Loucy (cell line): ENCODE data around the gene CTDSP2.

Experiments
- H2AFZ ChIP-seq: fragments of 200-600 bp; sonication (generic); 2 replicates; pipeline ENCODE4 v1.6.0; 2016; ENCODE audit warnings: antibody characterized with exemption, mild to moderate bottlenecking, low read length, moderate library complexity
- H3F3A ChIP-seq: fragments of 200-600 bp; 2 replicates; pipeline ENCODE4 v1.6.0; 2016; ENCODE audit warnings: antibody characterized with exemption, low read depth, mild to moderate bottlenecking
- H3K27me3 ChIP-seq: fragments of 200-600 bp; sonication (generic); 2 replicates; pipeline ENCODE4 v1.6.1; 2014; ENCODE audit warnings: low read length, mild to moderate bottlenecking; ENCODE audit not compliant: insufficient read depth, poor library complexity, severe bottlenecking
- H3K36me3 ChIP-seq: fragments of 200-600 bp; sonication (generic); 2 replicates; pipeline ENCODE4 v1.6.1; 2016; ENCODE audit warnings: low read length; ENCODE audit not compliant: insufficient read depth
- H3K4me1 ChIP-seq: fragments of 200-600 bp; sonication (generic); 2 replicates; pipeline ENCODE4 v1.5.1; 2014; ENCODE audit warnings: low read length, mild to moderate bottlenecking; ENCODE audit not compliant: insufficient read depth, poor library complexity, severe bottlenecking
- H3K4me2 ChIP-seq: fragments of 200-600 bp; sonication (generic); 2 replicates; pipeline ENCODE4 v1.6.0; 2014; ENCODE audit warnings: antibody characterized with exemption, low read length, low read depth, mild to moderate bottlenecking; ENCODE audit not compliant: poor library complexity, severe bottlenecking
- H3K4me3 ChIP-seq: fragments of 200-600 bp; sonication (generic); 2 replicates; pipeline ENCODE4 v1.5.1; 2014; ENCODE audit warnings: low read length, mild to moderate bottlenecking, mixed read lengths; ENCODE audit not compliant: poor library complexity, severe bottlenecking
- H3K79me2 ChIP-seq: fragments of 200-600 bp; sonication (generic); 2 replicates; pipeline ENCODE4 v1.6.1; 2014; ENCODE audit warnings: low read length; ENCODE audit not compliant: insufficient read depth
- H3K9ac ChIP-seq: fragments of 200-600 bp; sonication (generic); 2 replicates; pipeline ENCODE4 v1.6.0; 2014; ENCODE audit warnings: mild to moderate bottlenecking, low read depth, low read length, moderate library complexity; ENCODE audit not compliant: poor library complexity, severe bottlenecking
- H3K9me2 ChIP-seq: fragments of 200-600 bp; sonication (generic); replicated peaks from 2 replicates; pipeline ENCODE4 v1.6.1; 2016; ENCODE audit warnings: low read depth, low read length, mixed read lengths
- H3K9me3 ChIP-seq: fragments of 200-600 bp; sonication (generic); 2 replicates; pipeline ENCODE4 v1.6.1; 2014; ENCODE audit warnings: mild to moderate bottlenecking, antibody characterized with exemption, low read length, low read depth; ENCODE audit not compliant: insufficient read depth
- H4K20me1 ChIP-seq: fragments of 200-600 bp; sonication (generic); 2 replicates; pipeline ENCODE4 v1.6.0; 2014; ENCODE audit warnings: antibody characterized with exemption, low read length, mild to moderate bottlenecking; ENCODE audit not compliant: insufficient read depth, poor library complexity, severe bottlenecking
- CTCF ChIP-seq: fragments of 200-600 bp; sonication (generic); conservative IDR thresholded peaks from 2 replicates; pipeline ENCODE4 v1.5.1; 2014; ENCODE audit warnings: mild to moderate bottlenecking, antibody characterized with exemption, low read length
- EZH2phosphoT487 ChIP-seq: fragments of 200-600 bp; IDR thresholded peaks from 2 replicates; pipeline ENCODE4 v1.6.1; 2018; ENCODE audit warnings: antibody characterized with exemption, mild to moderate bottlenecking, moderate library complexity, borderline replicate concordance

Gene CTDSP2

GRCh38 chr12:57781244-57781643 is 65.3 kb downstream of the CTDSP2 start:
- no peaks in the 10 kb centered on the region for H3K9me2 ChIP-seq
- 0 out of 2 replicates have a peak overlapping the region, but pooled peaks have one; percentile 5 for H2AFZ ChIP-seq
- peaks cover 6% of the 10 kb centered on the region; the same call in 1 of the 2 replicates for H3K36me3 ChIP-seq
- peaks cover 25% of the 10 kb centered on the region for H3K4me1 ChIP-seq
- no peaks in the 10 kb centered on the region for H3K27me3 ChIP-seq
- no peak overlapping the region for H3K4me3 ChIP-seq
- peaks cover 27% of the 10 kb centered on the region for H3K79me2 ChIP-seq
- H4K20me1 ChIP-seq, result peaks cover 10% of the 10 kb centered on the region
- no peaks in the 10 kb centered on the region for H3K9me3 ChIP-seq
- H3F3A ChIP-seq, result no peaks in the 10 kb centered on the region
- H3K4me2 ChIP-seq, result peak overlapping the region; percentile 85
- no peak for TF ChIP-seq EZH2phosphoT487
- TF ChIP-seq CTCF, result no peak
- H3K9ac ChIP-seq, result no peak overlapping the region

- no peaks in the 10 kb centered on the region for H3F3A ChIP-seq
- H3K9ac ChIP-seq, result no peak overlapping the region
- H3K36me3 ChIP-seq, result no peaks in the 10 kb centered on the region
- H3K4me1 ChIP-seq, result peaks cover 23% of the 10 kb centered on the region
- H3K9me2 ChIP-seq, result no peaks in the 10 kb centered on the region
- no peak overlapping the region for H2AFZ ChIP-seq
- no peaks in the 10 kb centered on the region for H3K27me3 ChIP-seq
- TF ChIP-seq EZH2phosphoT487, result no peak
- no peak for TF ChIP-seq CTCF
- H3K79me2 ChIP-seq, result peaks cover 23% of the 10 kb centered on the region
- no peak overlapping the region for H3K4me2 ChIP-seq
- H3K9me3 ChIP-seq, result no peaks in the 10 kb centered on the region
- H4K20me1 ChIP-seq, result peaks cover 10% of the 10 kb centered on the region
- H3K4me3 ChIP-seq, result no peak overlapping the region
These were observed 66.1 kb downstream of the CTDSP2 start for GRCh38 chr12:57780284-57780897.

- TF ChIP-seq EZH2phosphoT487 (no peak), CTCF (no peak)
- H2AFZ ChIP-seq, result no peak overlapping the region
These were observed 66.8 kb downstream of the CTDSP2 start for GRCh38 chr12:57779736-57780135.

More at GRCh38 chr12:57779736-57780135, 66.8 kb downstream of the CTDSP2 start:
- Histone ChIP-seq H3K36me3 (no peaks in the 10 kb centered on the region), H3K4me1 (peaks cover 22% of the 10 kb centered on the region), H3K79me2 (peaks cover 19% of the 10 kb centered on the region), H3K9me3 (no peaks in the 10 kb centered on the region), H3K4me2 (no peak overlapping the region), H3K9ac (no peak overlapping the region), H3K9me2 (no peaks in the 10 kb centered on the region), H4K20me1 (peaks cover 10% of the 10 kb centered on the region), H3F3A (no peaks in the 10 kb centered on the region), H3K4me3 (no peak overlapping the region), H3K27me3 (no peaks in the 10 kb centered on the region)
